Vagina (tissue), 2 donors: ENCODE data around the gene LRFN4.

Experiments used
- POLR2AphosphoS5 ChIP-seq, 2 donors: sonication (generic); formaldehyde crosslinking; IDR thresholded peaks; one replicate each; pipeline ENCODE4 v1.9.0; 2017; ENCODE audit warnings: antibody characterized with exemption in 2 of 2, mild to moderate bottlenecking in 2 of 2, low read depth in 1 of 2; ENCODE audit not compliant: insufficient read depth in 1 of 2
- TF ChIP-seq, protein P1 (sequence below), 3 experiments: fragments of 450-650 bp in 2 of 3; fragments of 200-600 bp in 1 of 3; sonication (generic) in 1 of 3; IDR thresholded peaks; one replicate each; pipeline ENCODE4 v1.5.1; 2017 to 2019; ENCODE audit warnings: antibody characterized with exemption in 3 of 3, mild to moderate bottlenecking in 2 of 3, moderate library complexity in 2 of 3

DNA sequence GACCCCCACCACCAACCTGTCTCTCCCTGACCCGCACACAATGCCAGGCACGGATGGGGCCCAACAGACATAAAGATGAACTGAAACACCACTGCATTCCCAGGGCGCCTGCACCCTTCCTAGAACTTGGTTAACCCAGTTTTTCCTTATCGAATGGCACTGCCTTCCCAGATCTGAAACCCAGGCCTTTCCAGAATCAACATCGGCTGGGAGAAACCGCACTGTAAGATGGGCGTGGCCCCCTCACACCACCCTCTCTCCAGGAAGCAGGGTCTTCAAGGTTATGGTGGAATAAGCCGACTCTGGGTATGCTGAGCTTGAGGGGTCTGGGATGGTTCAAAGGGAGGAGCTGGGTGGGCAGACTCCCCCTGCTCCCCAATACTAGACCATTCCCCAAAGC lies 23.1 kb downstream of the LRFN4 start:
- TF ChIP-seq POLR2AphosphoS5 (IDR thresholded peaks at IDR 0.05; ENCODE audit: insufficient read depth in 1 of 2, low read depth in 1 of 2), result no peak
- TF ChIP-seq, protein P1, sequence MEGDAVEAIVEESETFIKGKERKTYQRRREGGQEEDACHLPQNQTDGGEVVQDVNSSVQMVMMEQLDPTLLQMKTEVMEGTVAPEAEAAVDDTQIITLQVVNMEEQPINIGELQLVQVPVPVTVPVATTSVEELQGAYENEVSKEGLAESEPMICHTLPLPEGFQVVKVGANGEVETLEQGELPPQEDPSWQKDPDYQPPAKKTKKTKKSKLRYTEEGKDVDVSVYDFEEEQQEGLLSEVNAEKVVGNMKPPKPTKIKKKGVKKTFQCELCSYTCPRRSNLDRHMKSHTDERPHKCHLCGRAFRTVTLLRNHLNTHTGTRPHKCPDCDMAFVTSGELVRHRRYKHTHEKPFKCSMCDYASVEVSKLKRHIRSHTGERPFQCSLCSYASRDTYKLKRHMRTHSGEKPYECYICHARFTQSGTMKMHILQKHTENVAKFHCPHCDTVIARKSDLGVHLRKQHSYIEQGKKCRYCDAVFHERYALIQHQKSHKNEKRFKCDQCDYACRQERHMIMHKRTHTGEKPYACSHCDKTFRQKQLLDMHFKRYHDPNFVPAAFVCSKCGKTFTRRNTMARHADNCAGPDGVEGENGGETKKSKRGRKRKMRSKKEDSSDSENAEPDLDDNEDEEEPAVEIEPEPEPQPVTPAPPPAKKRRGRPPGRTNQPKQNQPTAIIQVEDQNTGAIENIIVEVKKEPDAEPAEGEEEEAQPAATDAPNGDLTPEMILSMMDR (IDR thresholded peaks at IDR 0.05), result no peak
